H1 (cell line): ENCODE results near the gene TMEM161A. TPM values are rescaled to one million over a fixed set of nuclear protein-coding genes. Genes with fewer than 3 reads are reported as not detected.

ENCODE experiments used
- CTCF ChIA-PET: fragments of 300-600 bp; sonication (Branson Sonifier 250); formaldehyde crosslinking; loops from one replicate; lab custom pipeline; 2021; ENCODE audit not compliant: partially characterized antibody; lab: Charles Lee
- POLR2A ChIA-PET: fragments of 300-600 bp; sonication (Branson Sonifier 250); formaldehyde crosslinking; loops from one replicate; lab custom pipeline; 2021; ENCODE audit warnings: inconsistent platforms; ENCODE audit not compliant: partially characterized antibody; lab: Charles Lee
- DNase-seq, 2 experiments: peaks; one replicate each; pipeline versions ENCODE4 v3.0.0 to v3.0.0-alpha.2; 2010 to 2022; ENCODE audit warnings: low spot score in 2 of 2, low read depth in 1 of 2, mixed read lengths in 1 of 2
- FAIRE-seq: peaks from 2 replicates; lab custom pipeline; 2011; peaks lifted over from hg19 to GRCh38; lab: Jason Lieb, UNC
- H2AFZ ChIP-seq: 2 replicates; pipeline ENCODE4 v1.8.1; 2012; ENCODE audit warnings: low read length, inconsistent platforms
- H2AK5ac ChIP-seq: 2 replicates; pipeline ENCODE4 v1.6.1; 2013; ENCODE audit warnings: low read depth, low read length
- H2BK120ac ChIP-seq: replicated peaks from 2 replicates; pipeline ENCODE3; 2013; ENCODE audit warnings: low read depth, low read length, inconsistent platforms
- H2BK12ac ChIP-seq: 2 replicates; pipeline ENCODE4 v1.6.1; 2013; ENCODE audit warnings: low read depth, low read length
- H2BK15ac ChIP-seq: 2 replicates; pipeline ENCODE4 v1.6.1; 2013; ENCODE audit warnings: low read length
- H2BK20ac ChIP-seq: 2 replicates; pipeline ENCODE4 v1.6.1; 2013; ENCODE audit warnings: low read length
- H2BK5ac ChIP-seq: 2 replicates; pipeline ENCODE4 v1.6.1; 2013; ENCODE audit warnings: low read depth, low read length
- H3K14ac ChIP-seq: 2 replicates; pipeline ENCODE4 v1.6.1; 2013; ENCODE audit warnings: inconsistent platforms; ENCODE audit not compliant: insufficient read length
- H3K18ac ChIP-seq: 2 replicates; pipeline ENCODE4 v1.6.1; 2013; ENCODE audit warnings: low read length; ENCODE audit errors: extremely low read depth
- H3K23ac ChIP-seq: 2 replicates; pipeline ENCODE4 v1.6.1; 2013; ENCODE audit warnings: inconsistent platforms; ENCODE audit not compliant: insufficient read length
- H3K23me2 ChIP-seq: 2 replicates; pipeline ENCODE4 v1.6.1; 2013; ENCODE audit warnings: low read depth, low read length
- H3K27ac ChIP-seq: 2 replicates; pipeline ENCODE4 v1.6.1; 2011; ENCODE audit warnings: low read depth, low read length, inconsistent platforms
- H3K27me3 ChIP-seq, 4 experiments: replicated peaks in 1 of 4; 1 replicate in 1 of 4; 2 replicates in 3 of 4; pipeline versions ENCODE4 v1.6.1 to v1.8.1; 2011 to 2013; ENCODE audit warnings: low read length in 3 of 4, mild to moderate bottlenecking in 3 of 4, inconsistent platforms in 2 of 4, mixed read lengths in 2 of 4, moderate library complexity in 1 of 4; ENCODE audit not compliant: control insufficient read depth in 3 of 4, insufficient read depth in 3 of 4; ENCODE audit errors: extremely low read depth in 1 of 4
- H3K36me3 ChIP-seq, 4 experiments: 2 replicates each; pipeline versions ENCODE4 v1.6.1 to v1.8.1; 2011 to 2013; ENCODE audit warnings: mild to moderate bottlenecking in 4 of 4, low read length in 3 of 4, moderate library complexity in 2 of 4, control low read depth in 1 of 4, inconsistent platforms in 1 of 4; ENCODE audit not compliant: insufficient read depth in 4 of 4, control insufficient read depth in 2 of 4
- H3K4ac ChIP-seq: replicated peaks from 2 replicates; pipeline ENCODE3; 2013; ENCODE audit warnings: low read length, low read depth, mixed read lengths, inconsistent platforms; ENCODE audit not compliant: insufficient read length
- H3K4me1 ChIP-seq, 4 experiments: replicated peaks in 1 of 4; 1 replicate in 1 of 4; 2 replicates in 3 of 4; pipeline versions ENCODE4 v1.6.1 to v1.8.1; 2011 to 2013; ENCODE audit warnings: low read length in 3 of 4, inconsistent platforms in 2 of 4, mixed read lengths in 1 of 4; ENCODE audit not compliant: insufficient read depth in 4 of 4, control insufficient read depth in 3 of 4
- H3K4me2 ChIP-seq, 2 experiments: 2 replicates each; pipeline versions ENCODE4 v1.6.1 to v1.8.1; 2011 to 2013; ENCODE audit warnings: low read depth in 2 of 2, low read length in 2 of 2, control low read depth in 1 of 2, inconsistent platforms in 1 of 2, mild to moderate bottlenecking in 1 of 2; ENCODE audit not compliant: insufficient read depth in 1 of 2
- H3K4me3 ChIP-seq, 4 experiments: fragments of 200-600, 300-600 bp in 1 of 4; sonication (generic), shearing (Covaris generic), sonication (Bioruptor Twin) in 1 of 4; 2 replicates each; pipeline versions ENCODE4 v1.5.1 to v1.8.1; 2011 to 2016; ENCODE audit warnings: low read length in 4 of 4, low read depth in 3 of 4, control low read depth in 2 of 4, inconsistent platforms in 2 of 4, mild to moderate bottlenecking in 2 of 4, mixed read lengths in 1 of 4, moderate library complexity in 1 of 4; ENCODE audit not compliant: insufficient read depth in 2 of 4; ENCODE audit errors: extremely low read depth in 1 of 4
- H3K56ac ChIP-seq: replicated peaks from 2 replicates; pipeline ENCODE3; 2013; ENCODE audit warnings: low read depth, mild to moderate bottlenecking, mixed read lengths, low read length, inconsistent platforms; ENCODE audit not compliant: insufficient read length
- H3K79me1 ChIP-seq: 2 replicates; pipeline ENCODE4 v1.6.1; 2013; ENCODE audit warnings: low read depth, low read length, control low read depth
- H3K79me2 ChIP-seq, 2 experiments: 2 replicates each; pipeline versions ENCODE4 v1.6.1 to v1.8.1; 2012 to 2013; ENCODE audit warnings: low read length in 2 of 2, mild to moderate bottlenecking in 2 of 2, inconsistent platforms in 1 of 2; ENCODE audit not compliant: insufficient read depth in 2 of 2, control insufficient read depth in 1 of 2
- H3K9ac ChIP-seq, 4 experiments: replicated peaks in 1 of 4; 1 replicate in 1 of 4; 2 replicates in 3 of 4; pipeline versions ENCODE4 v1.6.1 to v1.8.1; 2011 to 2013; ENCODE audit warnings: low read depth in 3 of 4, low read length in 3 of 4, control low read depth in 2 of 4, mild to moderate bottlenecking in 2 of 4, moderate library complexity in 2 of 4, inconsistent platforms in 1 of 4; ENCODE audit errors: extremely low read depth in 1 of 4
- H3K9me3 ChIP-seq, 2 experiments: 2 replicates each; pipeline versions ENCODE4 v1.6.1 to v1.8.1; 2012 to 2013; ENCODE audit warnings: mild to moderate bottlenecking in 2 of 2, moderate library complexity in 2 of 2, control low read depth in 1 of 2, inconsistent platforms in 1 of 2, low read depth in 1 of 2, low read length in 1 of 2, mixed read lengths in 1 of 2; ENCODE audit not compliant: insufficient read depth in 2 of 2
- H4K20me1 ChIP-seq, 2 experiments: replicated peaks in 1 of 2; 2 replicates each; pipeline versions ENCODE3 to v1.8.1; 2011 to 2013; ENCODE audit warnings: inconsistent platforms in 2 of 2, low read length in 2 of 2, mild to moderate bottlenecking in 1 of 2; ENCODE audit not compliant: insufficient read depth in 2 of 2, control insufficient read depth in 1 of 2
- H4K5ac ChIP-seq: 2 replicates; pipeline ENCODE4 v1.6.1; 2013; ENCODE audit warnings: low read length, low read depth, mixed read lengths, inconsistent platforms; ENCODE audit not compliant: insufficient read length
- H4K8ac ChIP-seq: 2 replicates; pipeline ENCODE4 v1.8.0; 2013; ENCODE audit warnings: mild to moderate bottlenecking, moderate library complexity, low read length, inconsistent platforms; ENCODE audit not compliant: insufficient read depth; ENCODE audit errors: extremely low read depth
- H4K91ac ChIP-seq: replicated peaks from 2 replicates; pipeline ENCODE3; 2013; ENCODE audit warnings: low read length, mixed read lengths, inconsistent platforms; ENCODE audit not compliant: insufficient read length
- EGR1 ChIP-seq: IDR thresholded peaks from 2 replicates; pipeline ENCODE4 v1.6.1; 2011; ENCODE audit warnings: low read depth, low read length, borderline replicate concordance
- GTF2F1 ChIP-seq: IDR thresholded peaks from 2 replicates; pipeline ENCODE4 v1.6.1; 2012; ENCODE audit warnings: low read depth, low read length, improper control_type of control experiment, borderline replicate concordance
- HDAC2 ChIP-seq, 2 experiments: fragments of 300-600 bp in 1 of 2; sonication (generic) in 1 of 2; IDR thresholded peaks; 2 replicates each; pipeline ENCODE4 v1.6.1; 2011 to 2012; ENCODE audit warnings: low read depth in 2 of 2, low read length in 2 of 2, mild to moderate bottlenecking in 2 of 2, moderate library complexity in 2 of 2, borderline replicate concordance in 1 of 2, inconsistent platforms in 1 of 2
- HDAC6 ChIP-seq: IDR thresholded peaks from one replicate; pipeline ENCODE4 v1.7.1; 2012; ENCODE audit warnings: low read depth, mild to moderate bottlenecking, inconsistent platforms, low read length, moderate library complexity
- KDM4A ChIP-seq: IDR thresholded peaks from one replicate; pipeline ENCODE4 v1.7.1; 2012; ENCODE audit warnings: low read depth, mild to moderate bottlenecking, moderate library complexity, low read length, inconsistent platforms; ENCODE audit not compliant: severe bottlenecking
- KDM5A ChIP-seq: fragments of 200-600 bp; IDR thresholded peaks from 2 replicates; pipeline ENCODE4 v1.7.1; 2012; ENCODE audit warnings: mild to moderate bottlenecking, low read length, inconsistent platforms, mixed read lengths
- POU5F1 ChIP-seq: IDR thresholded peaks from 2 replicates; pipeline ENCODE4 v1.6.1; 2011; ENCODE audit warnings: low read depth, mild to moderate bottlenecking, low read length, moderate library complexity
- SIN3A ChIP-seq, 2 experiments: IDR thresholded peaks in 1 of 2; conservative IDR thresholded peaks in 1 of 2; 2 replicates each; pipeline ENCODE4 v1.6.1; 2011 to 2012; ENCODE audit warnings: low read length in 2 of 2, improper control_type of control experiment in 1 of 2, low read depth in 1 of 2, mild to moderate bottlenecking in 1 of 2
- SP1 ChIP-seq: IDR thresholded peaks from 2 replicates; pipeline ENCODE4 v1.6.1; 2011; ENCODE audit warnings: low read depth, low read length
- SP2 ChIP-seq: IDR thresholded peaks from 2 replicates; pipeline ENCODE4 v1.6.1; 2012; ENCODE audit warnings: mild to moderate bottlenecking, low read length, inconsistent platforms
- WGBS, 2 experiments: shearing (Covaris generic) in 1 of 2; methylation state at CpG; one replicate each; pipeline versions ENCODE4 v1.1.6 to v1.1.7; 2013 to 2015; ENCODE audit warnings: low lambda C conversion rate in 2 of 2, mixed read lengths in 2 of 2, inconsistent platforms in 1 of 2, low coverage in 1 of 2, missing lambda C conversion rate in 1 of 2; ENCODE audit not compliant: insufficient replicate concordance in 2 of 2, insufficient coverage in 1 of 2, insufficient read length in 1 of 2; ENCODE audit errors: extremely low coverage in 1 of 2, missing lambda C conversion rate in 1 of 2; 5-methylcytosine and 5-hydroxymethylcytosine counted together
- polyA plus RNA-seq, 7 experiments: library from polyadenylated mRNA; depleted of rRNA in 3 of 7; stranded (reverse) in 5 of 7; unstranded in 2 of 7; fragments of >200 nt in 5 of 7; fragments of 200-250 nt in 2 of 7; gene quantifications; 1 replicate in 5 of 7; 2 replicates in 1 of 7; 4 replicates in 1 of 7; pipeline versions ENCODE4 v1.2.1 to v1.2.3, GENCODE V29; 2011 to 2013; ENCODE audit warnings: missing spikeins in 2 of 7, mixed read lengths in 2 of 7
- total RNA-seq: library from RNA; stranded (reverse); fragmentation: NEBNext Ultra II Directional; extraction: Animal tissue kit (Norgen Biotek cat#: 25700); gene quantifications from 2 replicates; pipeline ENCODE4 v1.2.1, GENCODE V29; 2021

TMEM161A gene
- total and polyA plus RNA-seq, 2 of the 8 experiments (the other 6 are each of a cell fraction or from before 2014, with no cell fraction given): 47.8 to 103 TPM

- Histone ChIP-seq H4K91ac (no peak overlapping the region), H4K20me1 (no peaks in the 10 kb centered on the region), H2BK5ac (no peak overlapping the region), H2AK5ac (no peak overlapping the region), H2BK120ac (no peak overlapping the region), H2BK15ac (no peak overlapping the region), H3K4me2 (no peak overlapping the region), H4K8ac (no peak overlapping the region), H3K4me3 (no peak overlapping the region), H3K27me3 (no peaks in the 10 kb centered on the region; a peak in 2 of 7 replicates), H3K36me3 (no peaks in the 10 kb centered on the region), H3K56ac (no peak overlapping the region), H3K4me1 (no peaks in the 10 kb centered on the region; a peak in 2 of 7 replicates), H3K23me2 (no peaks in the 10 kb centered on the region), H2AFZ (no peak overlapping the region), H3K79me1 (no peaks in the 10 kb centered on the region), H3K79me2 (no peaks in the 10 kb centered on the region), H3K23ac (no peak overlapping the region), H3K27ac (no peak overlapping the region), H3K18ac (no peak overlapping the region), H3K4ac (no peak overlapping the region), H2BK20ac (no peak overlapping the region), H4K5ac (no peak overlapping the region), H3K9me3 (no peaks in the 10 kb centered on the region), H2BK12ac (no peak overlapping the region; the same call in 1 of the 2 replicates), H3K14ac (no peak overlapping the region), H3K9ac (no peak overlapping the region)
- WGBS, 2 experiments: 89% methylated on average over 18 of the region's 18 CpGs; no CpG with 5 or more reads in 1 of the 2 experiments
- no peak for DNase-seq
- CTCF ChIA-PET: interaction anchor here (0.8 to 2.8 kb wide), 11 partner anchors 8 to 48 kb away, joined by 3 to 11 read pairs (median 4); no protein-coding TSS in a partner anchor
- POLR2A ChIA-PET: interaction anchor here (0.7 to 1.1 kb wide), 2 partner anchors 11 to 47 kb away, joined by 3 read pairs; no protein-coding TSS in a partner anchor
- FAIRE-seq: no peak
- TF ChIP-seq HDAC2 (IDR thresholded peaks at IDR 0.05; ENCODE audit: borderline replicate concordance in 1 of 2, low read depth in 2 of 2, low read length in 2 of 2) (no peak), KDM4A (no peak), SP2 (no peak), EGR1 (no peak), GTF2F1 (no peak), POU5F1 (no peak), SP1 (no peak), KDM5A (no peak), HDAC6 (no peak), SIN3A (conservative IDR thresholded peaks at IDR 0.05 in 1 of 2, IDR thresholded peaks at IDR 0.05 in 1 of 2; ENCODE audit: low read depth in 1 of 2, low read length in 2 of 2) (no peak)
Observed at GRCh38 chr19:19098703-19099632, 39.3 kb downstream of the TMEM161A start.
